ENCODE results near the gene GRXCR1.

Gene GRXCR1

DNA sequence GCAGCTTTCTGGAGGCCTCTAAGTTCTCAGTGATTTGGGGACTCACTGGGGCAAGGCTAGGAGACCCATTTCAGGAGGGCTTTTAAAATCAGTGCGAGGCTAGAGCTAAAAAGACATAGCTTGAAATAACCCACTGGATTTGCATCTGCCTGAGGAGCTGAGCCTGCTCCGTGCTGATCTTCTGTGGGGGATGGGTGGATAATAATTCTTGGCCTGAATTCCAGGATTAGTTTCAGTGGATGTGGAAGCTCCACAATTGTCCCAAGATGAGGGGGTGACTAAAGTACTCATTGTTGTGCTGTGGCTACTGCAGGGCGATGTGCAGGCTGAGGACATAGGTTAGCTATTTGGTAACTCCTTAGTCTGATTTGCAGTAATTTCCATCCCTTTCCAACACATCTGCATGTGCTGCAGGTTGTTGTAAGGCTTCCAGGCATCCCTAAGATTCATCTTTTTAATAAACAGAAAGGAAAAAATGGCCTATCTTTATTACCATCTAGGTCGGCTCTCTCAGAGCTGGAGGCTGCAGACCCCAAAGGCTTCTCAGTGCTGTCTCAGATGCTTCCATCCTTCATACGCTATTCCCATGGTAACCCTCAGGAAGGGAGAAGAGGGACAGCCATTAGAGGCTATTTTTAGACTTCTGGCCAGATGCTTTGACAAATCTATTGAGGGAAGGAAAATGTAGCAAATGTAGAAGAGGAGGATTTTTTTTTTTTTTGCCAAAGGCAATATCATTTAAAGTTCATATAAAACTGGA is 63.4 kb downstream of the GRXCR1 start:
- no peak for DNase-seq (ENCODE audit: low read depth)
- TF ChIP-seq, protein P1, sequence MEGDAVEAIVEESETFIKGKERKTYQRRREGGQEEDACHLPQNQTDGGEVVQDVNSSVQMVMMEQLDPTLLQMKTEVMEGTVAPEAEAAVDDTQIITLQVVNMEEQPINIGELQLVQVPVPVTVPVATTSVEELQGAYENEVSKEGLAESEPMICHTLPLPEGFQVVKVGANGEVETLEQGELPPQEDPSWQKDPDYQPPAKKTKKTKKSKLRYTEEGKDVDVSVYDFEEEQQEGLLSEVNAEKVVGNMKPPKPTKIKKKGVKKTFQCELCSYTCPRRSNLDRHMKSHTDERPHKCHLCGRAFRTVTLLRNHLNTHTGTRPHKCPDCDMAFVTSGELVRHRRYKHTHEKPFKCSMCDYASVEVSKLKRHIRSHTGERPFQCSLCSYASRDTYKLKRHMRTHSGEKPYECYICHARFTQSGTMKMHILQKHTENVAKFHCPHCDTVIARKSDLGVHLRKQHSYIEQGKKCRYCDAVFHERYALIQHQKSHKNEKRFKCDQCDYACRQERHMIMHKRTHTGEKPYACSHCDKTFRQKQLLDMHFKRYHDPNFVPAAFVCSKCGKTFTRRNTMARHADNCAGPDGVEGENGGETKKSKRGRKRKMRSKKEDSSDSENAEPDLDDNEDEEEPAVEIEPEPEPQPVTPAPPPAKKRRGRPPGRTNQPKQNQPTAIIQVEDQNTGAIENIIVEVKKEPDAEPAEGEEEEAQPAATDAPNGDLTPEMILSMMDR (IDR thresholded peaks at IDR 0.05; ENCODE audit: low read depth, low read length, missing control alignments): no peak
- no peak overlapping the region for H3K4me3 ChIP-seq (ENCODE audit: low read depth, low read length)

DNA sequence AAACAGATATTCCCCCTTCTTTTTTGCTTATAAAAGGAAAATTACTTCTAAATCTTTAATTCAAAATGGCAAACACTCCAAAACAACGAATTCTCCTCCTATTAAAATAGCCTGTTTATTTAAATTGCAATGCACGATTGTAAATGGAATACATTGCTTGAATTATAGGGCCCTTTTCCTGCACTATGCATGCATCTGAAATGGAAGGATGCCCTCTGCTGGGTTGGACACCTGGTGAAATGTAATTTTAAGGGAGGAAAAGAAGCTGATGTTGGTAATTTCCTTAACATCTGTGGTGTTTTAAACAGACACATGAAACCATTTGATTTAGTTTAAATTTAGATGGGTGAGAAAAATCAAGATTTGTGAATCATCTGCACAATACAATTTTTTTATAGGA is 72.8 kb downstream of the GRXCR1 start:
- H3K4me3 ChIP-seq (ENCODE audit: low read depth, low read length): no peak overlapping the region
- TF ChIP-seq, protein P1 (IDR thresholded peaks at IDR 0.05; ENCODE audit: low read depth, low read length, missing control alignments): no peak
- DNase-seq (ENCODE audit: low read depth): no peak

GRCh38 chr4:42985976-42986375 is 93.5 kb downstream of the GRXCR1 start:
- no peak overlapping the region for H3K4me3 ChIP-seq (ENCODE audit: low read depth, low read length)
- DNase-seq (ENCODE audit: low read depth): no peak
- TF ChIP-seq, protein P1 (IDR thresholded peaks at IDR 0.05; ENCODE audit: low read depth, low read length, missing control alignments): no peak

DNA sequence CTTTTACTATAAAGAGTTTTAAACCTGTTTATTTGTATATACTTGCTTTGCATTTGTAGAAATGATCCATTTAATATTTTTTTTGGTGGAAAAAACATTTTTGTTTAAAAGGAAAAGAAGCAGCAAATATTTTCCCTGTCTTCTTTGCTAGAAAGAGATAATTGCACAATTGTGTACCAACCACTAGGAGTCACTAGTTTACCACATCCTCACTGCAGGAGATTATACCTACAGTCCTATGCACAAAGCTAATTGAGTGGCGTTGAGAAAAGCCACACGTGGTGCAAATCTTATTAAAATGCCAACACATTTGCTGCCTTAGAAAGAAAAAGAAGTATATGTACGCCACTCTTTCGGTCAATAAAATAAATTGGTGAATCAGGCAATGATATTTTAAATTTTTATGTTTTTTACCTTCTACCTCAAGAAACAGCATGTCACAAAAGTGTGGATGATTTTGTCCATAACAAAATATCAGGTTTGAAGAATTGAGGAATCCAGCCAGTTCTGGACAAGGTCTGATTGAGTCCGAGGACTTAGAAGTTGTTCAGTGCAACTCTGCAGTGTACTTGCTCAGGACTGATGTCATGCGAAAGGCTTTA is 102.9 kb downstream of the GRXCR1 start:
- no peak overlapping the region for H3K4me3 ChIP-seq (ENCODE audit: low read depth, low read length)
- TF ChIP-seq, protein P1 (IDR thresholded peaks at IDR 0.05; ENCODE audit: low read depth, low read length, missing control alignments): peak; percentile 71
- DNase-seq (ENCODE audit: low read depth): peak; percentile 2

GRCh38 chr4:43008793-43009192 is 116.3 kb downstream of the GRXCR1 start:
- DNase-seq (ENCODE audit: low read depth): no peak
- H3K4me3 ChIP-seq (ENCODE audit: low read depth, low read length): no peak overlapping the region
- TF ChIP-seq, protein P1 (IDR thresholded peaks at IDR 0.05; ENCODE audit: low read depth, low read length, missing control alignments): no peak

DNA sequence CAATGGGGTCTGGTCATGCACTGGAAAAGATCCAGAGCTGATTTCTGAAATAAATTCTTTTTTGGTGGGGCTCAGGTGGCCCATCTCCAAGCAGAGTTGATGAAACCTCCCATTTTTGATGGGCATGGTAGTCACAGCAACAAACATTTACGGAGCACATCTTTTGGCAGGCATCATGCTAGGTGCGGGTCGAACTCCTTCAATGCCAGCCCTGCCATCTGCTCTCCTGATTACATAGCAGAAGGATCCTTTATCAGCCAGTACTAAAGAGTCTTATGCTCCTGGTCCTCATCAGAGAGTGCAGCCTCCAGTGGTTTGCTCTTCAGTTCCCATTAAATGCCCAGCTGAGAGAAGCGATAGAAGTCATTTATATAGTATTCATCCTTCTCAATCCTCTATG is 121.7 kb downstream of the GRXCR1 start:
- no peak overlapping the region for H3K4me3 ChIP-seq (ENCODE audit: low read depth, low read length)
- TF ChIP-seq, protein P1 (IDR thresholded peaks at IDR 0.05; ENCODE audit: low read depth, low read length, missing control alignments): no peak
- DNase-seq (ENCODE audit: low read depth): no peak

DNA sequence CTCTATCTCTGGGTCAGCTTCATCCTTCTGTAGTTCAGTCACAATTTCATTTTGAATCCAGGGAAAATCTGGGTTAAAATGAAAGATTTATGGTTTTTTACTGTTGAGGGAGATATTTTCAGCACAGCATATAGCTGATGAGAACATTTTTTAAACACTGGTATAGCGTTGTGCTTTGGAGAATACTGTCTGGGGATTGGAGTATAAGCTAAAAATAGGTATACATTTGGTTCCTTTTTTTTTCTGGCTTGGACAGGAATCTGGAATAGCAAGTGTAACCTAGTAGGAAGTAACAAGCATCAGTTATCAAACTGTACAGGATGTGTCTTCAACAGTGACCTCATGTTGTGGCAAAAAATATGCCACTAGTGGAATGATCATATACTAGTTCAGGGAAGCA is 149.1 kb downstream of the GRXCR1 start:
- no peak for DNase-seq (ENCODE audit: low read depth)
- TF ChIP-seq, protein P1 (IDR thresholded peaks at IDR 0.05; ENCODE audit: low read depth, low read length, missing control alignments): no peak

More for the DNA sequence above, 149.1 kb downstream of the GRXCR1 start:
- H3K4me3 ChIP-seq (ENCODE audit: low read depth, low read length): no peak overlapping the region

All from GM12864 (cell line).